Lung (tissue), 12 donors: Measurements from ENCODE around the gene CDK16. TPM values are rescaled to one million over a fixed set of nuclear protein-coding genes. Genes with fewer than 3 reads are reported as not detected.

ENCODE experiments used
- ATAC-seq: fragments of 200-7000 bp; cut with Tn5 transposase; one replicate; pipeline ENCODE4 v1.9.1; 2020; ENCODE audit warnings: moderate number of reproducible peaks; ENCODE audit not compliant: insufficient read depth, low FRiP score
- DNase-seq, 3 donors: peaks; one replicate each; pipeline ENCODE4 v3.0.0-alpha.2; 2013 to 2017
- H3K27ac ChIP-seq, 2 donors: one replicate each; pipeline ENCODE4 v1.5.1; 2013; ENCODE audit warnings: mild to moderate bottlenecking in 2 of 2, moderate library complexity in 2 of 2, control low read depth in 1 of 2, inconsistent platforms in 1 of 2, low read depth in 1 of 2, low read length in 1 of 2
- H3K27me3 ChIP-seq, 3 donors: one replicate each; pipeline ENCODE4 v1.5.1; 2013; ENCODE audit warnings: low read length in 2 of 3; ENCODE audit not compliant: control insufficient read depth in 3 of 3, insufficient read depth in 3 of 3
- H3K36me3 ChIP-seq, 4 donors: one replicate each; pipeline ENCODE4 v1.5.1; 2013; ENCODE audit warnings: low read length in 4 of 4, mild to moderate bottlenecking in 1 of 4, moderate library complexity in 1 of 4; ENCODE audit not compliant: control insufficient read depth in 4 of 4, insufficient read depth in 4 of 4
- H3K4me1 ChIP-seq, 5 donors: one replicate each; pipeline ENCODE4 v1.5.1; 2013; ENCODE audit warnings: low read length in 5 of 5, mild to moderate bottlenecking in 2 of 5, moderate library complexity in 1 of 5; ENCODE audit not compliant: control insufficient read depth in 5 of 5, insufficient read depth in 5 of 5
- H3K4me3 ChIP-seq: one replicate; pipeline ENCODE4 v1.5.1; 2013; ENCODE audit warnings: mild to moderate bottlenecking, control low read depth, moderate library complexity
- H3K9ac ChIP-seq, 2 donors: one replicate each; pipeline ENCODE4 v1.5.1; 2013; ENCODE audit warnings: low read length in 2 of 2, control low read depth in 1 of 2; ENCODE audit not compliant: insufficient read depth in 1 of 2
- H3K9me3 ChIP-seq, 4 donors: one replicate each; pipeline ENCODE4 v1.5.1; 2013; ENCODE audit warnings: low read length in 3 of 4, mild to moderate bottlenecking in 1 of 4, moderate library complexity in 1 of 4; ENCODE audit not compliant: control insufficient read depth in 4 of 4, insufficient read depth in 3 of 4
- CTCF ChIP-seq: IDR thresholded peaks from 2 replicates; pipeline ENCODE4 v1.5.1; 2012; ENCODE audit warnings: mild to moderate bottlenecking; ENCODE audit errors: control extremely low read depth, extremely low read depth
- WGBS, 2 donors: extraction: QIAGEN DNeasy Blood & Tissue Kit; methylation state at CpG; one replicate each; pipeline ENCODE4 v1.1.7; 2013; 5-methylcytosine and 5-hydroxymethylcytosine counted together
- polyA plus RNA-seq, 2 donors: library from polyadenylated mRNA; stranded (reverse); fragments of 200-250 nt; gene quantifications; one replicate each; pipeline ENCODE4 v1.2.1, GENCODE V29; 2013
- total RNA-seq, 2 donors: library from RNA; depleted of rRNA in 1 of 2; stranded (reverse); fragments of >200 nt in 1 of 2; gene quantifications; one replicate each; pipeline ENCODE4 v1.2.1, GENCODE V29; 2014 to 2021
- donor health status: control.
- donor health status: control.
- donor health status: Bipolar disorder and iron deficiency.
- donor health status: healthy.
- donor health status: DM: yes; HTN: yes; CAD: no.

The CDK16 gene
- total and polyA plus RNA-seq, 4 donors, result 50.1 to 93.5 (median 60.5) TPM

GRCh38 chrX:47217121-47217851 lies 1.2 kb upstream of the CDK16 start:
- Histone ChIP-seq H3K9ac (peak overlapping the region in 1 of 2 donors; percentile 78), H3K4me1 (peaks cover 0 to 28% (median 17%) of the 10 kb centered on the region in 5 donors), H3K4me3 (no peak overlapping the region), H3K36me3 (peaks cover 9 to 34% (median 29%) of the 10 kb centered on the region in 4 donors), H3K9me3 (peaks cover 0 to 5% (median 0%) of the 10 kb centered on the region in 4 donors), H3K27ac (peak overlapping the region; percentile 88 to 94), H3K27me3 (peaks cover 0 to 5% (median 0%) of the 10 kb centered on the region in 3 donors)
- ATAC-seq (no peak), DNase-seq (peak in 2 of 3 donors; percentile 68 to 71)
- WGBS, 2 donors, result 13 to 17% methylated on average over 15 to 22 of the region's 22 CpGs
- no peak for TF ChIP-seq CTCF

GRCh38 chrX:47217852-47218279 lies 615 bp upstream of the CDK16 start:
- Histone ChIP-seq H3K27me3 (peaks cover 0 to 5% (median 0%) of the 10 kb centered on the region in 3 donors), H3K36me3 (peaks cover 4 to 29% (median 24%) of the 10 kb centered on the region in 4 donors), H3K4me1 (peaks cover 0 to 28% (median 17%) of the 10 kb centered on the region in 5 donors), H3K4me3 (peak overlapping the region; percentile 80), H3K9ac (peak overlapping the region; percentile 78 to 89), H3K9me3 (peaks cover 0 to 5% (median 0%) of the 10 kb centered on the region in 4 donors), H3K27ac (peak overlapping the region; percentile 93 to 99)
- ATAC-seq (peak; percentile 91), DNase-seq (peak; percentile 99)
- no peak for TF ChIP-seq CTCF
- WGBS, 2 donors, result 0 to 1% methylated on average over 30 to 31 of the region's 31 CpGs

GRCh38 chrX:47218920-47219815 lies 687 bp downstream of the CDK16 start:
- Histone ChIP-seq H3K27me3 (peaks cover 0 to 7% (median 0%) of the 10 kb centered on the region in 3 donors), H3K9ac (peak overlapping the region; percentile 56 to 89), H3K4me3 (peak overlapping the region; percentile 80), H3K36me3 (peaks cover 3 to 28% (median 22%) of the 10 kb centered on the region in 4 donors), H3K9me3 (peaks cover 0 to 4% (median 0%) of the 10 kb centered on the region in 4 donors), H3K27ac (peak overlapping the region; percentile 93 to 99), H3K4me1 (peaks cover 0 to 28% (median 17%) of the 10 kb centered on the region in 5 donors)
- no peak for TF ChIP-seq CTCF
- WGBS, 2 donors, result 4 to 14% methylated on average over 15 to 60 of the region's 60 CpGs
- DNase-seq (peak; percentile 25 to 43 (median 37)), ATAC-seq (no peak)
